ENCODE data around the gene SH3BGR.
"Not testable (repeated sequence)": the region's sequence is repeated elsewhere in the genome, so short reads cannot be mapped to it uniquely, and the experiment has no call there.

The SH3BGR gene

GRCh38 chr21:39518055-39518846 is 66.5 kb downstream of the SH3BGR start:
- peak; percentile 39 for DNase-seq

- no peak for DNase-seq
These were observed 67.1 kb downstream of the SH3BGR start for GRCh38 chr21:39518847-39519210.

DNA sequence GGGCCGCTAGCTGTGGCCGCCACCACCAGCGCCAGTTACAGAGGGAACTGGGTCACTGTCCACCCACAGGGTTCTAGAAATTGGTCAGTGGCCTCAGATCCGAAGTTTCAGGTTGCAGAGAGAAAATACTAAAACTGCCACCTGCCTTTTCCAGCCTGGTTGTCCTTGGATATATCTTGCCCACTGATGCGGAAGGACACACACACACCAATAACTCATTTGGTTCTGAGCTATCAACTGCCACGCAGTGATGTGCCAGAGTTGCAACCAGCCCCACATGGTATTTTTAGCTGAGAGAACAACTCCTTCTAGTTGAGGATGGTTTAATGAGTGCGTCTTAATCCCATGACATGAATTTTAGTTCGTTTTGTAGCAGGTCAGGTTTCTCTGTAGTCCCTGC is 68.1 kb downstream of the SH3BGR start:
- no peak for DNase-seq

GRCh38 chr21:39523399-39523798 is 71.6 kb downstream of the SH3BGR start:
- no peak for DNase-seq

GRCh38 chr21:39523915-39524314 is 72.1 kb downstream of the SH3BGR start:
- no peak for DNase-seq

- DNase-seq, result no peak
These were observed 73.4 kb downstream of the SH3BGR start for GRCh38 chr21:39525129-39525528.

- no peak for DNase-seq
These were observed 73.8 kb downstream of the SH3BGR start for GRCh38 chr21:39525601-39526000.

GRCh38 chr21:39527067-39527595 is 75.4 kb downstream of the SH3BGR start:
- no peak for DNase-seq

DNA sequence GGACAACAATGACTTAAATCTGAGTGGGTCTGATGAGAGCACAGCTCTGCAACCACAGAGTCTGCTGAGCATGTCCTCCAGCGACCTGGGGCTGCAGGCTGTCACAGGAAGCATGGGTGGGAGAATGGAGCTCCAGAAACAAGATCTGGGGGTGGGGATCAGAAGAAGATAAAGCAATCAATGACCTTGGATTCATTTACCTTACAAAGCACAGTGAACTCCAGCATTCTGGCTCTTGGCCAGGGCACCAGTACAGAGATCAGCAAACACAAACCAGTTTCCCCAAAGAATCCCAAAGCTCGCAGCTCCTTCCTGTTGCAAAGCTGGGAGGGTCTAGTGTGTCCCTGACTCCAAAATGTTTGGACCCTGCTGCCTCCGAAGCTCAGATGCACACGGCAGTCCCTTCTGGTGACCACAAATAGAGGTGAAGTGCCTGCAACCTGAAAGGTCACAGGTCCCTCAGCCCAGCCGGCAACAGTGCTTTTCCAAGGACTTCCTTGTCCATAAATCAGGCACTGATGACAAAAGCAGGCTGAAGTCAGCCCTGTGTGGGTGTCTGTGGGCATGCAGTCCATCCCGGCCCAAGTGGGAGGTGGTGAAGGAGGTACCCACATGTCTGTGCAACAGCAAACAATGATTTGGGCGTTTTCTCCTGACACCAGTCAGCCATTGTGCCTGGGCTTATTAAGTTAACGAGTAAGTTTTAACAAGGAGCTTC is 76.1 kb downstream of the SH3BGR start:
- no peak for DNase-seq

DNA sequence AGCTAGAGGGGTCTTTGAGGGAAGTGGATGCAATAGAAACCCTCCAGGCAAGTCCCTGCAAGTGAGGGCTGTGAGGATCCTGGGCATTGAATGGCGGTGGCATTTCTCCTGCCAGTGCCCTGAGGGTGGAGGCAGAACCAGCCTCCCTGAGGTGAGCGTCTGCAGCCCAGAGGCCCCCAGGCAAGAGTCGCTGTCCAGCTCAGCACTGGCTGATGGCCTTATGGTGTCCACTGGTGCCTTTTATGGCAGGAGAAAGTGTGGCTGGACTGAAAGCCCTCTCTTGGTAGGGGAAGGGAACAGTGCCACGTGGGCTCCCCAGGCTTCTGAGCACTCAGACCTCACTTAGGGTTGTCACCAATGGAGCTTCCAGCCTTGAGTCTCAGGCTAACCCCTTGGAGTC is 77.3 kb downstream of the SH3BGR start:
- DNase-seq, result no peak

DNA sequence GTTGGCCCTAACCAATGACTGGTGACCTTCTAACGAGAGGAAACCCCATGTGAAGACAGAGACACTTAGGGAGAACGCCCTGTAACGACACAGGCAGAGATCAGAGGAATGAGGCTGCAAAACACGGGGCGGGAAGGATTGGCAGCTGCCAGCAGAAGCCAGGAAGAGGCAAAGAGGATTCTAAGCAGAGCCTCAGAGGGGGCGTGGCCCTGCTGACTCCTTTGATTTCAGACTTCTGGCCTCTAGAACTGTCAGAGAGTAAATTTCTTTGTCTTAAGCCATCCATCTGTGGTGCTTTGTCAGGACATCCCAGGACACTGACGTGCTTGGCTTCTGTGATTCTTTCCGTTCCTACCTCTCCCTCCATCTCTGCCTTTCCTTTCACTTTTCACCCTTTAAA is 79.3 kb downstream of the SH3BGR start:
- DNase-seq, result no peak

DNA sequence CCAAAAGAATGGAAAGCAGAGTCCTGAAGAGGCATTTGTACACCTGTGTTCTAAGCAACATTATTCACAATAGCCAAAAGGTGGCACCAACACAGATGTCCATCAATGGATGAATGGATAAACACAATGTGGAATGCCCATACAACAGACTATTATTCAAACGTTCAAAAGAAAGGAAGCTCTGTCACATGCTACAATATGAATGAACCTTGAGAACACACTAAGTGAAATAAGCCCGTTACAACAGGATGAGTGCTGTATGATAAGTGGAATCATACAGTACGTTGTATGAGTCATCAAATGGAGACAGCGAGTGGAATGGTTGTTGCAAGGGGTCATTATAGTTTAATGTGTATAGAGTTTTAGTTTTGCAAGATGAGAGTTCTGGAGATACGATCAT is 80.1 kb downstream of the SH3BGR start:
- no peak for DNase-seq

GRCh38 chr21:39533545-39534380 is 82.0 kb downstream of the SH3BGR start:
- no peak for DNase-seq

- DNase-seq, result no peak
These were observed 84.1 kb downstream of the SH3BGR start for GRCh38 chr21:39535646-39536437.

DNA sequence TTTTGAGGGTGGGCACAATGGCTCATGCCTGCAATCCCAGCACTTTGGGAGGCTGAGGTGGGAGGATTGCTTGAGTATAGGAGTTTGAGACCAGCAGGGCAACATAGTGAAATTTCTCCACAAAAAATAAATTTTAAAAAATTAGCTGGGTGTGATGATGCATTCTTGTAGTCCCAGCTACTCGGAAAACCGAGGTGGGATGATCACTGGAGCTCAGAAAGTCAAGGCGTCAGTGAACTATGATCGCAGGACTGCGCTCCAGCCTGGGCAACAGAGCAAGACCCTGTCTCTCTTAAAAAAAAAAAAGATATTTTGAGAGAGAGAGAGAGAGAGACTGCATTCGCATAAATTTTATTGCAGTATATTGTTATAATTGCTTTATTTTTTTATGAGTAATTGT is 85.1 kb downstream of the SH3BGR start:
- no peak for DNase-seq

GRCh38 chr21:39537571-39537970 is 85.8 kb downstream of the SH3BGR start:
- DNase-seq, result no peak

DNA sequence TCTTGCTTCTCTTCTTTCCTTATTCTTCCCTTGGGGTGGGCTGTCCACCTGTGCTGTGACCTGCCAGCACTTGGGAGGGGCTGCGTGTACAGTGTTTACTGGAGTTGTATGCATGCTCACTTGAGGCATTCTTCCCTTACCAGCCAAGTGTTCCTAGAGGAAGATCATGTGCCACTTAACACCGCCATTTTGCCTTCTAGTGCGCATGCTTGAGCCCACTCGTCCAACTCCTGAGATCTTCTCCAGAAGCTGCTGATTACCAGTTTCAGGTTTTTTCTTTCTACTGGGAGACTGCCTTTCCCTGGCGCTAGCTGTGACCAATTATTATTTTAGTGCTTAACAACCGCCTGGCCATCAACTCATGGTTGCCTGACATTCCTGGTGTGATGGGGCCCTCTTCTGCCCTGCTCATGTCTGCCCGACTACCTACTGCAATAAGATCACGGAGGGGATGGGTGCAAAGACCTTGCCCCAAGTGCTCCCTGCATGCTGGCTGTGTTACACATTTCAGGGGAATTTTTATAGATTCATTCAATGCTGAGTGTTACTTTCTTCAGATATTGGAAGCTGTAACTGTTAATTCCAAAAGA is 86.8 kb downstream of the SH3BGR start:
- no peak for DNase-seq

GRCh38 chr21:39540367-39540766 is 88.6 kb downstream of the SH3BGR start:
- not testable (repeated sequence) for DNase-seq

DNA sequence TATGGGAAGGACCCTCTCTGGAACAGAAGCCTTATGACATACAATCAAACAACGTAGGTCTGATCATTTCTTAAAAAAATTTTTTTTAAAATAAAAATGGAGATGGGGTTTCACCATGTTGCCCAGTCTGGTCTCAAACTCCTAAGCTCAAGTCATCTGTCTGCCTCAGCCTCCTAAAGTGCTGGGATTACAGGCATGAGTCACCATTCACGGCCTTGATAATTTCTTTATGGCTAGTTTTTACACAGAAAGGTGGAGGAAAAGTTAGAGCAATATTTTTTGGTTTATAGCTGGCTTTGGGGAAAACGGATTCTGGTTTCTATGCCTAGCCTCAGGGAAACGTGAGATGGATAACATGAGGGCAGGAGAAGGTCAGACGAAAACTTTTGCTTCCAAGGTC is 91.0 kb downstream of the SH3BGR start:
- DNase-seq, result no peak

DNA sequence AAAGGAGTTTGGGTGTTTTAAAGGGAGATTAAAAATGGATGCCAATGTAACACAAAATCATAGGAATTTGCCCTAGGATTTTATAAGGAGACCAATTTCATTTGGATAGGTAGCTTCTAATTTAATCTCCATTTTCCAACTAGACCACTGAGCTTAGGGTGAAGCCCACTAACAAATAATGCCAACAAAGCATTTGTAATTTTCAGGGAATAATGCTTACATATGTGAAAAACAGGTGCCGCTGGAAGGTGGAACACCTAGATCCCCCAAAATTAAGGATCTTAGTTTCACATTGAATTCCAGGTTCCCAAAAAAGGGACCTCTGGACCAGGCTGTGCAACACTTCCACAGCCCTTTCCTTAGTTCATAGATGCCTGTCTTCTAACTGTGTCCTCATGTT is 94.8 kb downstream of the SH3BGR start:
- DNase-seq, result no peak

DNA sequence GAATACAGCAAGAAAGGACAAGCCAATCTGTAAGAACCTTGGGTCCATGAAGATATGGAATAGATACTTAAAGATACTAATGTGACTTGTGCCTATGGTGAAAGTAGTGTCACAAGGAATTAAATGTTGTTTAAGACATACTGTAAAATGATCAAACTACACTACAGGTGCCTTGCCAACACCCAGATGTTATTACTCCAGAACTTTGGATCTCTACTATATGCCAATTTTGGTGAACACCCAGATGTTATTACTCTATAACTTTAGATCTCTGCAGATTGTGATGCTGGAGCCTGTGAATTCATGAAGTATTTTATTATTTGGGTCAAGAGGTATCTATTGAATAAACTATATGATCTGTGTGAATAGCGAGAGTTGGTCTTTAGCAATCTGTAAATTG is 101.1 kb downstream of the SH3BGR start:
- no peak for DNase-seq

GRCh38 chr21:39553331-39553730 is 101.6 kb downstream of the SH3BGR start:
- DNase-seq, result no peak

All from MV-4-11 (cell line).